ENCODE results near the gene BSN. TPM values are rescaled to one million over a fixed set of nuclear protein-coding genes. Genes with fewer than 3 reads are reported as not detected.

BSN gene
- total RNA-seq, 1 experiment from 2014 or later, result 0.87 TPM

DNA sequence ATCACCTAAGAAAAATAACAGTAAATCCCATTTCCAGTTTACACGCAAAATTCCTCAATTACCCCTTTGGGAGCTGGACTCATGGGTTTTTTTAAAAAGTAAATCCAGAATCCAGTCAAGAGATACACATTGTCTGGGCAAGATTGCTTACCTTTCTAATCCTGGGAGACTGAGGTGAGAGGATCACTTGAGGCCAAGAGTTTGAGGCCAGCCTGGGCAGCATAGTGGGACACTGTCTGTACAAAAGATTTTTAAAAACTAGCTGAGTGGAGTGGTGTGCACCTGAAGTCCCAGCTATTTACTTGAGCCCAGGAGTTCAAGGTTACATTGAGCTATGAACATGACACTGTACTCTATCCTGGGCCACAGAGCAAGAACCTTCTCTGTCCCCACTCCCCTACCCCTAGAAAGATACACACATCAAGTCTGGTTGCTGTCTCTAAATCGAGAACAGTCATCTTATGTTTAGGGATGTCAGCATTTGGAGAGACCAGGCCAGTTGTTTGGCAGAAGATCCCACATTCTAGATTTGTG, 45.2 kb upstream of the BSN start:
- Histone ChIP-seq H3K36me3 (ENCODE audit: control insufficient read depth, insufficient read depth, low read length) (no peaks in the 10 kb centered on the region; the same call in 1 of the 2 replicates), H3K27me3 (ENCODE audit: control insufficient read depth, insufficient read depth, low read length) (no peaks in the 10 kb centered on the region), H3K27ac (ENCODE audit: low read length) (no peak overlapping the region), H3K9me3 (ENCODE audit: control insufficient read depth, insufficient read depth, low read depth, low read length) (no peaks in the 10 kb centered on the region), H3K4me1 (ENCODE audit: control insufficient read depth, insufficient read depth, low read length) (no peaks in the 10 kb centered on the region), H3K4me3 (ENCODE audit: low read depth in 2 of 2, low read length in 2 of 2) (no peak overlapping the region)
- BruUV-seq (replicated peaks), result no TSS peak
- ChIA-PET POLR2A (no interaction called here), CTCF (no interaction called here)
- DNase-seq (ENCODE audit: low read depth, low spot score), result no peak
- intact Hi-C loops (cut with micrococcal nuclease; ENCODE audit: unreplicated experiment), result no loop called here
- no peak for TF ChIP-seq POLR2AphosphoS5 (IDR thresholded peaks at IDR 0.05; ENCODE audit: low read depth, low read length)
- TF ChIP-seq TCF7L2 (IDR thresholded peaks at IDR 0.05; ENCODE audit: low read depth, low read length), result no peak
- in situ Hi-C loops (cut with HindIII; ENCODE audit: low pct_unique_long_range_greater_than_20kb, low sequenced_read_pairs), result no loop called here
- no peak for ATAC-seq

DNA sequence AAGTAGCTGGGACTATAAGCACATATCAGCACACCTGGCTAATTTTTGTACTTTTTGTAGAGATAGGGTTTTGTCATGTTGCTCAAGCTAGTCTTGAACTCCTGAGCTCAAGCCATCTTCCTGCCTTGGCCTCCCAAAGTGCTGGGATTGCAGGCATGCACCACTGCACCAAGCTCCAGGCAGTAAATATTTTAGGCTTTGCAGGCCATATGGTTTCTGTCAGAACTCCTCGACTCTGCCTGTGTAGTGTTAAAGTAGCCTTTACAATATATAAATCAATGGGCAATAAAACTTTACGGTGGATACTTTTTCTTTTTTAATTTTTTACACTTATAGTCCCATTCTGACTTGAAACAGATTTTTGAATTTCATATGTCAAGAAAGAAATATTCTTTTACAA, 42.6 kb upstream of the BSN start:
- intact Hi-C loops (cut with micrococcal nuclease; ENCODE audit: unreplicated experiment) (no loop called here), in situ Hi-C loops (cut with HindIII; ENCODE audit: low pct_unique_long_range_greater_than_20kb, low sequenced_read_pairs) (no loop called here)
- no peaks in the 10 kb centered on the region; the same call in 1 of the 2 replicates for H3K36me3 ChIP-seq (ENCODE audit: control insufficient read depth, insufficient read depth, low read length)
- TF ChIP-seq POLR2AphosphoS5 (IDR thresholded peaks at IDR 0.05; ENCODE audit: low read depth, low read length) (no peak), SIN3A (IDR thresholded peaks at IDR 0.05; ENCODE audit: borderline replicate concordance, insufficient read depth, low read depth, low read length) (no peak), TCF7L2 (IDR thresholded peaks at IDR 0.05; ENCODE audit: low read depth, low read length) (no peak)
- TF ChIP-seq, protein P1, sequence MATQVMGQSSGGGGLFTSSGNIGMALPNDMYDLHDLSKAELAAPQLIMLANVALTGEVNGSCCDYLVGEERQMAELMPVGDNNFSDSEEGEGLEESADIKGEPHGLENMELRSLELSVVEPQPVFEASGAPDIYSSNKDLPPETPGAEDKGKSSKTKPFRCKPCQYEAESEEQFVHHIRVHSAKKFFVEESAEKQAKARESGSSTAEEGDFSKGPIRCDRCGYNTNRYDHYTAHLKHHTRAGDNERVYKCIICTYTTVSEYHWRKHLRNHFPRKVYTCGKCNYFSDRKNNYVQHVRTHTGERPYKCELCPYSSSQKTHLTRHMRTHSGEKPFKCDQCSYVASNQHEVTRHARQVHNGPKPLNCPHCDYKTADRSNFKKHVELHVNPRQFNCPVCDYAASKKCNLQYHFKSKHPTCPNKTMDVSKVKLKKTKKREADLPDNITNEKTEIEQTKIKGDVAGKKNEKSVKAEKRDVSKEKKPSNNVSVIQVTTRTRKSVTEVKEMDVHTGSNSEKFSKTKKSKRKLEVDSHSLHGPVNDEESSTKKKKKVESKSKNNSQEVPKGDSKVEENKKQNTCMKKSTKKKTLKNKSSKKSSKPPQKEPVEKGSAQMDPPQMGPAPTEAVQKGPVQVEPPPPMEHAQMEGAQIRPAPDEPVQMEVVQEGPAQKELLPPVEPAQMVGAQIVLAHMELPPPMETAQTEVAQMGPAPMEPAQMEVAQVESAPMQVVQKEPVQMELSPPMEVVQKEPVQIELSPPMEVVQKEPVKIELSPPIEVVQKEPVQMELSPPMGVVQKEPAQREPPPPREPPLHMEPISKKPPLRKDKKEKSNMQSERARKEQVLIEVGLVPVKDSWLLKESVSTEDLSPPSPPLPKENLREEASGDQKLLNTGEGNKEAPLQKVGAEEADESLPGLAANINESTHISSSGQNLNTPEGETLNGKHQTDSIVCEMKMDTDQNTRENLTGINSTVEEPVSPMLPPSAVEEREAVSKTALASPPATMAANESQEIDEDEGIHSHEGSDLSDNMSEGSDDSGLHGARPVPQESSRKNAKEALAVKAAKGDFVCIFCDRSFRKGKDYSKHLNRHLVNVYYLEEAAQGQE (IDR thresholded peaks at IDR 0.05; ENCODE audit: insufficient read depth in 1 of 2, low read depth in 2 of 2, low read length in 1 of 2), result no peak
- TF ChIP-seq, protein P2, sequence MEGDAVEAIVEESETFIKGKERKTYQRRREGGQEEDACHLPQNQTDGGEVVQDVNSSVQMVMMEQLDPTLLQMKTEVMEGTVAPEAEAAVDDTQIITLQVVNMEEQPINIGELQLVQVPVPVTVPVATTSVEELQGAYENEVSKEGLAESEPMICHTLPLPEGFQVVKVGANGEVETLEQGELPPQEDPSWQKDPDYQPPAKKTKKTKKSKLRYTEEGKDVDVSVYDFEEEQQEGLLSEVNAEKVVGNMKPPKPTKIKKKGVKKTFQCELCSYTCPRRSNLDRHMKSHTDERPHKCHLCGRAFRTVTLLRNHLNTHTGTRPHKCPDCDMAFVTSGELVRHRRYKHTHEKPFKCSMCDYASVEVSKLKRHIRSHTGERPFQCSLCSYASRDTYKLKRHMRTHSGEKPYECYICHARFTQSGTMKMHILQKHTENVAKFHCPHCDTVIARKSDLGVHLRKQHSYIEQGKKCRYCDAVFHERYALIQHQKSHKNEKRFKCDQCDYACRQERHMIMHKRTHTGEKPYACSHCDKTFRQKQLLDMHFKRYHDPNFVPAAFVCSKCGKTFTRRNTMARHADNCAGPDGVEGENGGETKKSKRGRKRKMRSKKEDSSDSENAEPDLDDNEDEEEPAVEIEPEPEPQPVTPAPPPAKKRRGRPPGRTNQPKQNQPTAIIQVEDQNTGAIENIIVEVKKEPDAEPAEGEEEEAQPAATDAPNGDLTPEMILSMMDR (IDR thresholded peaks at IDR 0.05), result no peak
- no peaks in the 10 kb centered on the region for H3K9me3 ChIP-seq (ENCODE audit: control insufficient read depth, insufficient read depth, low read depth, low read length)
- ChIA-PET POLR2A (no interaction called here), CTCF (no interaction called here)
- H3K4me1 ChIP-seq (ENCODE audit: control insufficient read depth, insufficient read depth, low read length), result no peaks in the 10 kb centered on the region
- no TSS peak for BruUV-seq (replicated peaks)
- H3K27me3 ChIP-seq (ENCODE audit: control insufficient read depth, insufficient read depth, low read length), result no peaks in the 10 kb centered on the region
- H3K4me3 ChIP-seq (ENCODE audit: low read depth in 2 of 2, low read length in 2 of 2), result no peak overlapping the region
- H3K27ac ChIP-seq (ENCODE audit: low read length), result no peak overlapping the region
- DNase-seq (ENCODE audit: low read depth, low spot score) (no peak), ATAC-seq (no peak)

DNA sequence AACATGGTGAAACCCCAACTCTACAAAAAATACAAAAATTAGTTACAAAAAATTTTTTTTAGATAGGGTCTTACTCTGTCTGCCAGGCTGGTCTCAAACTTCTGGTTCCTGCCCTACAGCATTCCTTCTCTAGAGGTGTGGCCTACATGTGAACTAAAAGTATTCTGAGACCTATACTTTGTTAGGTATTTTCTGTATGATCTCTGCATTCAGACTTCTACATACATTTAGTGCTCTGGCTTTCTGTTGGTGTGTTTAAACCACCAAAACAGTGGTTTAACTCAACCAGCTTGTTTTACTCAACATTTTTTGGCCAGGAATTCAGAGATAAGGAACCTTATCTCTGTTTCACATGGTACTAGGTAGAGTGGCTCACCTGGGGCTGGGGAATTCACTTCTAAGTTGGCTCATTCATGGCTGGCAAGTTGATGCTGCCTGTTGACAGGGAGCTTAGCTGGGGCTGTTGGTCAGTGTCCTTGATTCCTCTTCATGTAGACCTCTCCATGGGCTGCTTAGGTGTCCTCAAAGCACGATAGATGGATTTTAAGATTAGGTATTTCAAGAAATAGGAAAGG, 41.4 kb upstream of the BSN start:
- Histone ChIP-seq H3K27ac (ENCODE audit: low read length) (no peak overlapping the region), H3K4me1 (ENCODE audit: control insufficient read depth, insufficient read depth, low read length) (no peaks in the 10 kb centered on the region), H3K36me3 (ENCODE audit: control insufficient read depth, insufficient read depth, low read length) (no peaks in the 10 kb centered on the region; the same call in 1 of the 2 replicates), H3K4me3 (ENCODE audit: low read depth in 2 of 2, low read length in 2 of 2) (no peak overlapping the region), H3K9me3 (ENCODE audit: control insufficient read depth, insufficient read depth, low read depth, low read length) (no peaks in the 10 kb centered on the region), H3K27me3 (ENCODE audit: control insufficient read depth, insufficient read depth, low read length) (no peaks in the 10 kb centered on the region)
- TF ChIP-seq TCF7L2 (IDR thresholded peaks at IDR 0.05; ENCODE audit: low read depth, low read length) (no peak), POLR2AphosphoS5 (IDR thresholded peaks at IDR 0.05; ENCODE audit: low read depth, low read length) (no peak), SIN3A (IDR thresholded peaks at IDR 0.05; ENCODE audit: borderline replicate concordance, insufficient read depth, low read depth, low read length) (no peak)
- TF ChIP-seq, protein P1 (IDR thresholded peaks at IDR 0.05; ENCODE audit: insufficient read depth in 1 of 2, low read depth in 2 of 2, low read length in 1 of 2), result no peak
- TF ChIP-seq, protein P2 (IDR thresholded peaks at IDR 0.05), result no peak
- ATAC-seq, result no peak
- intact Hi-C loops (cut with micrococcal nuclease; ENCODE audit: unreplicated experiment), result no loop called here
- CTCF ChIA-PET, result no interaction called here
- no TSS peak for BruUV-seq (replicated peaks)
- POLR2A ChIA-PET, result no interaction called here
- no peak for DNase-seq (ENCODE audit: low read depth, low spot score)
- in situ Hi-C loops (cut with HindIII; ENCODE audit: low pct_unique_long_range_greater_than_20kb, low sequenced_read_pairs), result no loop called here
